HG03558 (cell line): Measurements from ENCODE around the gene TENT4B.

ENCODE experiments used
- ATAC-seq: cut with Tn5 transposase; IDR thresholded peaks from one replicate; pipeline ENCODE4 v1.9.1; 2021; ENCODE audit warnings: moderate number of reproducible peaks; ENCODE audit not compliant: unreplicated experiment; ENCODE audit errors: extremely low read depth

The TENT4B gene

GRCh38 chr16:50252082-50252611, 99.0 kb downstream of the TENT4B start:
- ATAC-seq: no peak

- no peak for ATAC-seq
Observed at GRCh38 chr16:50252874-50253513, 99.9 kb downstream of the TENT4B start.

GRCh38 chr16:50253514-50253910, 100.4 kb downstream of the TENT4B start:
- ATAC-seq: no peak

- no peak for ATAC-seq
Observed at GRCh38 chr16:50254072-50254471, 101.0 kb downstream of the TENT4B start.

GRCh38 chr16:50255538-50255937, 102.4 kb downstream of the TENT4B start:
- no peak for ATAC-seq

GRCh38 chr16:50256604-50257003, 103.5 kb downstream of the TENT4B start:
- ATAC-seq: no peak

- ATAC-seq: no peak
Observed at GRCh38 chr16:50257876-50258275, 104.8 kb downstream of the TENT4B start.

GRCh38 chr16:50259334-50260205, 106.5 kb downstream of the TENT4B start:
- no peak for ATAC-seq

- no peak for ATAC-seq
Observed at GRCh38 chr16:50260206-50261159, 107.4 kb downstream of the TENT4B start.

- no peak for ATAC-seq
Observed at GRCh38 chr16:50261160-50261706, 108.1 kb downstream of the TENT4B start.

- no peak for ATAC-seq
Observed at GRCh38 chr16:50261707-50262235, 108.7 kb downstream of the TENT4B start.

- ATAC-seq: no peak
Observed at GRCh38 chr16:50263060-50263909, 110.2 kb downstream of the TENT4B start.

- ATAC-seq: no peak
Observed at GRCh38 chr16:50263940-50264929, 111.1 kb downstream of the TENT4B start.

- ATAC-seq: no peak
Observed at GRCh38 chr16:50265260-50265659, 112.2 kb downstream of the TENT4B start.

- ATAC-seq: no peak
Observed at GRCh38 chr16:50265716-50266336, 112.7 kb downstream of the TENT4B start.

GRCh38 chr16:50266337-50267091, 113.4 kb downstream of the TENT4B start, which contains the start of gene ADCY7:
Gene ADCY7 (plus strand): TSS chr16:50266551. CDS start chr16:50288180, 21,629 bp downstream.
- peak; percentile 58 for ATAC-seq
